Prostate gland (tissue), 2 donors: ENCODE results near the gene INTS2. TPM values are rescaled to one million over a fixed set of nuclear protein-coding genes. Genes with fewer than 3 reads are reported as not detected.

Source experiments
- DNase-seq: peaks from one replicate; pipeline ENCODE4 v3.0.0-alpha.2; 2019; ENCODE audit warnings: low spot score
- H3K27ac ChIP-seq, 2 donors: fragments of 200-600 bp; sonication (generic); 2 replicates each; pipeline ENCODE4 v1.5.1; 2017 to 2019
- H3K27me3 ChIP-seq: fragments of 200-600 bp; sonication (generic); replicated peaks from 2 replicates; pipeline ENCODE4 v1.5.1; 2019; ENCODE audit not compliant: insufficient read depth
- H3K36me3 ChIP-seq, 2 donors: fragments of 200-600 bp; sonication (generic); 1 replicate in 1 of 2; 2 replicates in 1 of 2; pipeline versions ENCODE4 v1.5.1 to v1.8.1; 2017 to 2019
- H3K4me1 ChIP-seq: fragments of 200-600 bp; sonication (generic); replicated peaks from 2 replicates; pipeline ENCODE4 v1.5.1; 2019
- H3K4me3 ChIP-seq, 2 donors: fragments of 200-600 bp; sonication (generic); 2 replicates each; pipeline ENCODE4 v1.5.1; 2017 to 2019
- H3K9me3 ChIP-seq: fragments of 200-600 bp; sonication (generic); 2 replicates; pipeline ENCODE4 v1.5.1; 2017
- CTCF ChIP-seq, 4 experiments: fragments of 200-600 bp in 2 of 4; fragments of 450-650 bp in 2 of 4; sonication (generic) in 2 of 4; IDR thresholded peaks; 1 replicate in 3 of 4; 2 replicates in 1 of 4; pipeline ENCODE4 v1.5.1; 2016 to 2019; ENCODE audit warnings: antibody characterized with exemption in 4 of 4, mild to moderate bottlenecking in 2 of 4, moderate library complexity in 2 of 4
- POLR2A ChIP-seq: fragments of 450-650 bp; IDR thresholded peaks from one replicate; pipeline ENCODE4 v1.6.1; 2016; ENCODE audit warnings: antibody characterized with exemption, mild to moderate bottlenecking
- POLR2AphosphoS5 ChIP-seq: sonication (generic); formaldehyde crosslinking; IDR thresholded peaks from one replicate; pipeline ENCODE4 v1.6.1; 2017; ENCODE audit warnings: antibody characterized with exemption
- WGBS: methylation state at CpG from one replicate; pipeline ENCODE4 v1.1.5; 2018; 5-methylcytosine and 5-hydroxymethylcytosine counted together
- intact Hi-C: fragments of 100-400 bp; cut with DNase I; formaldehyde crosslinking; loops from one replicate; pipeline ENCODE4 v1.14.2; 2022
- total RNA-seq, 2 donors: library from RNA; depleted of rRNA; stranded (reverse); fragments of >200 nt; gene quantifications; one replicate each; pipeline ENCODE4 v1.1.0, GENCODE V29; 2016

The INTS2 gene
- total RNA-seq, 2 donors from 2014 or later: 11.7 to 21.9 TPM

- intact Hi-C loops: no loop called here
- Histone ChIP-seq H3K4me3 (no peak overlapping the region), H3K27me3 (no peaks in the 10 kb centered on the region), H3K9me3 (no peaks in the 10 kb centered on the region), H3K4me1 (no peaks in the 10 kb centered on the region), H3K27ac (no peak overlapping the region), H3K36me3 (no peaks in the 10 kb centered on the region)
- 89% methylated on average over 7 of the region's 7 CpGs for WGBS
- DNase-seq: no peak
- no peak for TF ChIP-seq POLR2A
- no peak for TF ChIP-seq POLR2AphosphoS5
- TF ChIP-seq CTCF (IDR thresholded peaks at IDR 0.05): no peak
These were observed 19.3 kb downstream of the INTS2 start for GRCh38 chr17:61908292-61909037.

GRCh38 chr17:61907361-61907760 is 20.4 kb downstream of the INTS2 start:
- DNase-seq: no peak
- no peaks in the 10 kb centered on the region for H3K27me3 ChIP-seq
- no peaks in the 10 kb centered on the region for H3K36me3 ChIP-seq
- intact Hi-C loops: no loop called here
- TF ChIP-seq CTCF (IDR thresholded peaks at IDR 0.05) (no peak), POLR2AphosphoS5 (no peak), POLR2A (no peak)
- no peaks in the 10 kb centered on the region for H3K9me3 ChIP-seq
- H3K4me1 ChIP-seq: no peaks in the 10 kb centered on the region
- no peak overlapping the region for H3K4me3 ChIP-seq
- WGBS: 93% methylated on average over 5 of the region's 5 CpGs
- no peak overlapping the region for H3K27ac ChIP-seq

GRCh38 chr17:61904094-61904710 is 23.6 kb downstream of the INTS2 start:
- Histone ChIP-seq H3K4me1 (no peaks in the 10 kb centered on the region), H3K36me3 (no peaks in the 10 kb centered on the region), H3K4me3 (no peak overlapping the region), H3K27ac (no peak overlapping the region), H3K9me3 (no peaks in the 10 kb centered on the region), H3K27me3 (no peaks in the 10 kb centered on the region)
- DNase-seq: no peak
- TF ChIP-seq CTCF (IDR thresholded peaks at IDR 0.05) (no peak), POLR2A (no peak), POLR2AphosphoS5 (no peak)
- 90% methylated on average over 5 of the region's 5 CpGs for WGBS
- intact Hi-C loops: no loop called here

GRCh38 chr17:61903251-61903650 is 24.5 kb downstream of the INTS2 start:
- no peak overlapping the region for H3K4me3 ChIP-seq
- intact Hi-C loops: no loop called here

More at GRCh38 chr17:61903251-61903650, 24.5 kb downstream of the INTS2 start:
- H3K4me1 ChIP-seq: no peaks in the 10 kb centered on the region
- TF ChIP-seq POLR2AphosphoS5 (no peak), CTCF (IDR thresholded peaks at IDR 0.05) (no peak), POLR2A (no peak)
- H3K36me3 ChIP-seq: no peaks in the 10 kb centered on the region
- no peaks in the 10 kb centered on the region for H3K9me3 ChIP-seq
- 97% methylated on average over 3 of the region's 3 CpGs for WGBS
- no peak overlapping the region for H3K27ac ChIP-seq
- no peak for DNase-seq
- H3K27me3 ChIP-seq: no peaks in the 10 kb centered on the region
